HFFc6 (cell line): ENCODE results near the gene ZNF469. TPM values are rescaled to one million over a fixed set of nuclear protein-coding genes. Genes with fewer than 3 reads are reported as not detected.

Experiments used
- DNase-seq: peaks from one replicate; pipeline ENCODE4 v3.0.0-alpha.2; 2018
- H3K27ac Mint-ChIP-seq: 2 replicates; pipeline ENCODE4 v1.8.0; 2020; ENCODE audit warnings: mild to moderate bottlenecking, mixed read lengths
- H3K27me3 Mint-ChIP-seq: 2 replicates; pipeline ENCODE4 v1.8.0; 2021; ENCODE audit warnings: mild to moderate bottlenecking, moderate library complexity, mixed read lengths; ENCODE audit not compliant: insufficient read depth
- H3K36me3 Mint-ChIP-seq: 2 replicates; pipeline ENCODE4 v1.8.0; 2021; ENCODE audit warnings: low read depth, mixed read lengths
- H3K4me1 Mint-ChIP-seq: 2 replicates; pipeline ENCODE4 v1.8.0; 2020; ENCODE audit warnings: low read depth, mixed read lengths
- H3K4me3 Mint-ChIP-seq: 2 replicates; pipeline ENCODE4 v1.8.0; 2020; ENCODE audit warnings: mild to moderate bottlenecking, moderate library complexity, mixed read lengths
- H3K9me3 Mint-ChIP-seq: 2 replicates; pipeline ENCODE4 v1.8.0; 2020; ENCODE audit warnings: mild to moderate bottlenecking, mixed read lengths
- total RNA-seq, 6 experiments: library from RNA; stranded (reverse); fragmentation: NEBNext Ultra II Directional; extraction: Animal tissue kit (Norgen Biotek cat#: 25700); gene quantifications; 2 replicates in 1 of 6; 3 replicates in 5 of 6; pipeline ENCODE4 v1.2.3, GENCODE V29; 2021
- TF ChIP-seq, protein P1 (sequence below): fragments of 200-600 bp; sonication (generic); IDR thresholded peaks from 2 replicates; pipeline ENCODE4 v1.5.0; 2021; ENCODE audit warnings: antibody characterized with exemption, mild to moderate bottlenecking

The ZNF469 gene
- total RNA-seq, 6 experiments from 2014 or later: 9.4 to 17.5 (median 10.1) TPM

DNA sequence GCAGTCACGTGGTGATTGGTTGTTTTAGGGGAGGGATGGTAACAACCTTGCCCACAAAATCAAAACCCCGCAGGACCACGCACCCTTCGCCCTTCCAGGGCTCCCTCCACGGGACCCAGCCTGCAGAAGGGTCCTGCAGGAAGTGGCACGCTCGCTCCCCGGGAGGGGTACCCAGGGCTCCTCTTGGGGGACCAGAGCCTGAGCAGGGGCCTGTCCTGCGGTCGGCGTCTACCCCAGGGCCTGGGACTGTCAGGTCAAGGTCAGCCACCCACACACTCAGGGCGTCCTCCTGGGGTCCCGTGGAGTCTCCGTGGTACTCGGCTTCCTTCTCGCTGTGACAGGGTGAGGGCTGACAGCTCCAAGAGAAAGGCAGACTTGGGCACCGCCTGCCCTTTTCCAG is 33.9 kb downstream of the ZNF469 start:
- Mint-ChIP-seq H3K36me3 (no peaks in the 10 kb centered on the region), H3K27ac (no peak overlapping the region), H3K4me1 (no peaks in the 10 kb centered on the region), H3K4me3 (no peak overlapping the region), H3K27me3 (peaks cover 2% of the 10 kb centered on the region), H3K9me3 (no peaks in the 10 kb centered on the region)
- TF ChIP-seq, protein P1, sequence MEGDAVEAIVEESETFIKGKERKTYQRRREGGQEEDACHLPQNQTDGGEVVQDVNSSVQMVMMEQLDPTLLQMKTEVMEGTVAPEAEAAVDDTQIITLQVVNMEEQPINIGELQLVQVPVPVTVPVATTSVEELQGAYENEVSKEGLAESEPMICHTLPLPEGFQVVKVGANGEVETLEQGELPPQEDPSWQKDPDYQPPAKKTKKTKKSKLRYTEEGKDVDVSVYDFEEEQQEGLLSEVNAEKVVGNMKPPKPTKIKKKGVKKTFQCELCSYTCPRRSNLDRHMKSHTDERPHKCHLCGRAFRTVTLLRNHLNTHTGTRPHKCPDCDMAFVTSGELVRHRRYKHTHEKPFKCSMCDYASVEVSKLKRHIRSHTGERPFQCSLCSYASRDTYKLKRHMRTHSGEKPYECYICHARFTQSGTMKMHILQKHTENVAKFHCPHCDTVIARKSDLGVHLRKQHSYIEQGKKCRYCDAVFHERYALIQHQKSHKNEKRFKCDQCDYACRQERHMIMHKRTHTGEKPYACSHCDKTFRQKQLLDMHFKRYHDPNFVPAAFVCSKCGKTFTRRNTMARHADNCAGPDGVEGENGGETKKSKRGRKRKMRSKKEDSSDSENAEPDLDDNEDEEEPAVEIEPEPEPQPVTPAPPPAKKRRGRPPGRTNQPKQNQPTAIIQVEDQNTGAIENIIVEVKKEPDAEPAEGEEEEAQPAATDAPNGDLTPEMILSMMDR: no peak
- no peak for DNase-seq

DNA sequence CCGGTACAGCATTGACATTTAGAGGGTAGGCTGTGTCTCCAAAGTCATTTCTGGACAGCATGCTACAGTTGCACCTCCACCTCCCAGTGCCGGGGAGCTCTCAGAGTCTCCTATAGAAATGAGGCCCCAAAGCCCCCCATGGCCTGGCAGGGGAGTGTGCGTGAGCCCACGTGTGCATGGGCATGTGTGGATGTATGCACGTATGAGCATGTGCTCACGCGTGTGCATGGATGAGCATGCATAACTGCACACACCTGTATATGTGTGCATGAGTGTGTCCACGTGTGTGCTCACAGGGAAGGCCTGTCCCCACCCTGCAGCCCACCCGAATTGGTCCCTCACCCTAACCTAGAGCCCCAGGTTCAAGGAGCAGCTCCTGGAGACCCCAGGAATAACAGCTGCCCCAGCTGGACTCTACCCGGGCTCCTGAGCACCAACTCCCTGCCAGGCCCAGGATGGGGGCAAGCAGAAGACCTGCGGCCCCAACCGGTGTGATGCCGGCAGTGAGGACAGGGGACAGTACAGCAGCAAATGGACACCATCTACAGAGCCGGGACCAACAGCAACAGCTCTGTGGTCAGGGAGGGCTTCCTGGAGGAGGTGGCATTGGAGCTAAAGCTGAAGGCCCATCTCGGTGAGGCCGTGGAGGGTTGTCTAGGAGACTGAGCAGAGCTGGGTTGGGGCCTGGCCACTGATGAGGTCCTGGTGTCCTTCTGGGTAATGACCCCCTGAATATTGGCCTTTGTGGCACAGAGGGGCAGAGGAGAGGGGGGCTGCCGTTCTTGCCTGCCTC is 35.1 kb downstream of the ZNF469 start:
- H3K27me3 Mint-ChIP-seq: no peaks in the 10 kb centered on the region; the same call in 1 of the 2 replicates
- DNase-seq: no peak
- H3K36me3 Mint-ChIP-seq: no peaks in the 10 kb centered on the region
- TF ChIP-seq, protein P1: no peak
- H3K9me3 Mint-ChIP-seq: no peaks in the 10 kb centered on the region
- H3K4me1 Mint-ChIP-seq: no peaks in the 10 kb centered on the region
- H3K4me3 Mint-ChIP-seq: no peak overlapping the region
- H3K27ac Mint-ChIP-seq: no peak overlapping the region

DNA sequence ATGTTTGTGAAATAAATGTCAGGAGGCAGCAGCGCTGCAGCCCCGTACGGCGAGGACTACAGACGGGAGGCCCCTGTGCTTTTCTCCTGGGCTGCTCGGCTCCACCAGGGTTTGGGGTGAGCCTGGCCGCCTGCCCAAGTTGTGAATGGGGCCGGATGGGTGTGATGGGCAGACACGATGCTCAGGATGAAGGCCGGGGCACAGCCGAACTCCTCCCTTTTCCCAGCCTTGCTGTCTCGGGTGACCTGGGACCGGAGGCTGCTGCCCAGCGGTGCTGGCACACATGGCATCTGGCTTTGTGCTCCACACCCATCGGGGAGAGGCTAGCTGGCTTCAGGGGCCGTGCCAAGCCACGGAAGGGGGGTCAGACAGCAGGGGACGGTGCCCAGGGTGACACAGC is 36.1 kb downstream of the ZNF469 start:
- no peaks in the 10 kb centered on the region for H3K36me3 Mint-ChIP-seq
- H3K4me3 Mint-ChIP-seq: no peak overlapping the region
- H3K4me1 Mint-ChIP-seq: peaks cover under 1% of the 10 kb centered on the region; the same call in 1 of the 2 replicates
- no peaks in the 10 kb centered on the region for H3K9me3 Mint-ChIP-seq
- DNase-seq: no peak
- H3K27ac Mint-ChIP-seq: no peak overlapping the region
- no peaks in the 10 kb centered on the region; the same call in 1 of the 2 replicates for H3K27me3 Mint-ChIP-seq
- TF ChIP-seq, protein P1: no peak

DNA sequence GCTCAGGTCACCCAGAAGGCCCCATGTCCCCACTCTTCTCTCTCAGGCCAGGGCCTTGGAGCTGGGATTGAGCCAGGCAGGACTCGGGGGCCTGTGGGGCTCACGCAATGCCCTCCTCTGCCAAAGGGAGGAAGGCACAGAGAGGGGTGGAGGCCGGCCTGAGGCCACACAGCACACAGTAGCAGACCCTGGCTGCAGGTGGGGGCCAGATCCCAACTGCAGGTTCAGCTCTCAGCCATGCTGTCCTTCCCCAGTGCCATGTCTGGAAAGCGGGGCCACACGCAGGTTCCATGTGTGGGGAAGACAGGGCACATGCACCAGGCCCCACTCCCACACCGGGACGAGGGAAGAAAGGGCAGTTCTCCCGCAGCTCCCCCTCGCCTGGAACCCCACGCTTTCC is 37.0 kb downstream of the ZNF469 start:
- no peak for DNase-seq
- Mint-ChIP-seq H3K27me3 (no peaks in the 10 kb centered on the region; the same call in 1 of the 2 replicates), H3K4me1 (peaks cover 5% of the 10 kb centered on the region; the same call in 1 of the 2 replicates), H3K27ac (no peak overlapping the region), H3K36me3 (no peaks in the 10 kb centered on the region), H3K4me3 (no peak overlapping the region), H3K9me3 (no peaks in the 10 kb centered on the region)
- TF ChIP-seq, protein P1: no peak

DNA sequence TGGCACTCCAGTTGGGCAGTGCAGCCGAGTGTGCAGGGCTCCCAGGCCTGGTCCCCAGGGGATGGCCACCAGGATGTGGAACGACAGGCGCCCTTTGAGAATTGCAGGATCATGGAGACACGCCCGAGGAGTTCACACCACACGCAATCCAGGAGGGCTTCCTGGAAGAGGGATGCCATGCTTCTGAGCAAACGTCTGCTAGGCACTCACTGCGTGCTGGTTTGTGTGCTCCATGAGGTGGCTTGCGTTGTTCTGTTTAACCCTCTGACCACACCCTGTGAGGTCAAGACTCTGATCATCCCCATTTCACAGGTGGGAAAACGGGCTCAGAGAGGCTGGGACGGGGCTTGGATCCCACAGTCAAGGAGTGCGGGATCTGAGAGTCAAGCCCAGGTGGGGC is 37.7 kb downstream of the ZNF469 start:
- no peak for DNase-seq
- Mint-ChIP-seq H3K4me3 (no peak overlapping the region), H3K9me3 (no peaks in the 10 kb centered on the region), H3K4me1 (peaks cover 5% of the 10 kb centered on the region; the same call in 1 of the 2 replicates), H3K27ac (no peak overlapping the region), H3K36me3 (no peaks in the 10 kb centered on the region), H3K27me3 (no peaks in the 10 kb centered on the region; the same call in 1 of the 2 replicates)
- TF ChIP-seq, protein P1: no peak
